Loucy (cell line): ENCODE results near the gene PIAS1.

Source experiments
- H2AFZ ChIP-seq: fragments of 200-600 bp; sonication (generic); 2 replicates; pipeline ENCODE4 v1.6.0; 2016; ENCODE audit warnings: antibody characterized with exemption, mild to moderate bottlenecking, low read length, moderate library complexity
- H3F3A ChIP-seq: fragments of 200-600 bp; 2 replicates; pipeline ENCODE4 v1.6.0; 2016; ENCODE audit warnings: antibody characterized with exemption, low read depth, mild to moderate bottlenecking
- H3K27me3 ChIP-seq: fragments of 200-600 bp; sonication (generic); 2 replicates; pipeline ENCODE4 v1.6.1; 2014; ENCODE audit warnings: low read length, mild to moderate bottlenecking; ENCODE audit not compliant: insufficient read depth, poor library complexity, severe bottlenecking
- H3K36me3 ChIP-seq: fragments of 200-600 bp; sonication (generic); 2 replicates; pipeline ENCODE4 v1.6.1; 2016; ENCODE audit warnings: low read length; ENCODE audit not compliant: insufficient read depth
- H3K4me1 ChIP-seq: fragments of 200-600 bp; sonication (generic); 2 replicates; pipeline ENCODE4 v1.5.1; 2014; ENCODE audit warnings: low read length, mild to moderate bottlenecking; ENCODE audit not compliant: insufficient read depth, poor library complexity, severe bottlenecking
- H3K4me2 ChIP-seq: fragments of 200-600 bp; sonication (generic); 2 replicates; pipeline ENCODE4 v1.6.0; 2014; ENCODE audit warnings: antibody characterized with exemption, low read length, low read depth, mild to moderate bottlenecking; ENCODE audit not compliant: poor library complexity, severe bottlenecking
- H3K4me3 ChIP-seq: fragments of 200-600 bp; sonication (generic); 2 replicates; pipeline ENCODE4 v1.5.1; 2014; ENCODE audit warnings: low read length, mild to moderate bottlenecking, mixed read lengths; ENCODE audit not compliant: poor library complexity, severe bottlenecking
- H3K79me2 ChIP-seq: fragments of 200-600 bp; sonication (generic); 2 replicates; pipeline ENCODE4 v1.6.1; 2014; ENCODE audit warnings: low read length; ENCODE audit not compliant: insufficient read depth
- H3K9ac ChIP-seq: fragments of 200-600 bp; sonication (generic); 2 replicates; pipeline ENCODE4 v1.6.0; 2014; ENCODE audit warnings: mild to moderate bottlenecking, low read depth, low read length, moderate library complexity; ENCODE audit not compliant: poor library complexity, severe bottlenecking
- H3K9me2 ChIP-seq: fragments of 200-600 bp; sonication (generic); replicated peaks from 2 replicates; pipeline ENCODE4 v1.6.1; 2016; ENCODE audit warnings: low read depth, low read length, mixed read lengths
- H3K9me3 ChIP-seq: fragments of 200-600 bp; sonication (generic); 2 replicates; pipeline ENCODE4 v1.6.1; 2014; ENCODE audit warnings: mild to moderate bottlenecking, antibody characterized with exemption, low read length, low read depth; ENCODE audit not compliant: insufficient read depth
- H4K20me1 ChIP-seq: fragments of 200-600 bp; sonication (generic); 2 replicates; pipeline ENCODE4 v1.6.0; 2014; ENCODE audit warnings: antibody characterized with exemption, low read length, mild to moderate bottlenecking; ENCODE audit not compliant: insufficient read depth, poor library complexity, severe bottlenecking
- EZH2phosphoT487 ChIP-seq: fragments of 200-600 bp; IDR thresholded peaks from 2 replicates; pipeline ENCODE4 v1.6.1; 2018; ENCODE audit warnings: antibody characterized with exemption, mild to moderate bottlenecking, moderate library complexity, borderline replicate concordance
- TF ChIP-seq, protein P1 (sequence below): fragments of 200-600 bp; sonication (generic); conservative IDR thresholded peaks from 2 replicates; pipeline ENCODE4 v1.5.1; 2014; ENCODE audit warnings: mild to moderate bottlenecking, antibody characterized with exemption, low read length

The PIAS1 gene

DNA sequence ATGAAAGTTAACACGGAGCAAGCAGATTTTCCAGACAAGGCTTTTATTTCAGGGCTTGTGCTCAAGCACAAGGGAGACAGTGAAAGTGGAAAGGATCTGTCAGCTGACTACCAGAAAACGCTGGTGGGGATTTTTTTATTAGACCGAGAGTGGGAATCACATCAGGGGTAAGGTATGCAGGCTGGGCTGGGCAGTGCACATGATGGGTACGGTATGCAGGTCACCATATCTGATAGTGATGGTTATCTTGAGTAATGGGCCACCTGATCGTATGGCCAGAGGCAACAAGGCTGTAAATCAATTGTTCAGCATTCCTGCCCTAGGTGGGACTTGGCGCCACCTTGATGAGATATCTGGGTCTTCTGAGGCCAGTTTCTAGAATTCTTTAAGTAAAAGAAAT lies 36.9 kb upstream of the PIAS1 start:
- Histone ChIP-seq H3K9me3 (no peaks in the 10 kb centered on the region), H3K27me3 (no peaks in the 10 kb centered on the region), H3K4me3 (no peak overlapping the region), H3K79me2 (no peaks in the 10 kb centered on the region), H3K9ac (no peak overlapping the region), H3K4me2 (no peak overlapping the region), H3F3A (no peaks in the 10 kb centered on the region), H4K20me1 (no peaks in the 10 kb centered on the region), H3K4me1 (peaks cover 5% of the 10 kb centered on the region), H3K36me3 (no peaks in the 10 kb centered on the region), H3K9me2 (no peaks in the 10 kb centered on the region), H2AFZ (no peak overlapping the region)
- TF ChIP-seq EZH2phosphoT487 = no peak
- TF ChIP-seq, protein P1, sequence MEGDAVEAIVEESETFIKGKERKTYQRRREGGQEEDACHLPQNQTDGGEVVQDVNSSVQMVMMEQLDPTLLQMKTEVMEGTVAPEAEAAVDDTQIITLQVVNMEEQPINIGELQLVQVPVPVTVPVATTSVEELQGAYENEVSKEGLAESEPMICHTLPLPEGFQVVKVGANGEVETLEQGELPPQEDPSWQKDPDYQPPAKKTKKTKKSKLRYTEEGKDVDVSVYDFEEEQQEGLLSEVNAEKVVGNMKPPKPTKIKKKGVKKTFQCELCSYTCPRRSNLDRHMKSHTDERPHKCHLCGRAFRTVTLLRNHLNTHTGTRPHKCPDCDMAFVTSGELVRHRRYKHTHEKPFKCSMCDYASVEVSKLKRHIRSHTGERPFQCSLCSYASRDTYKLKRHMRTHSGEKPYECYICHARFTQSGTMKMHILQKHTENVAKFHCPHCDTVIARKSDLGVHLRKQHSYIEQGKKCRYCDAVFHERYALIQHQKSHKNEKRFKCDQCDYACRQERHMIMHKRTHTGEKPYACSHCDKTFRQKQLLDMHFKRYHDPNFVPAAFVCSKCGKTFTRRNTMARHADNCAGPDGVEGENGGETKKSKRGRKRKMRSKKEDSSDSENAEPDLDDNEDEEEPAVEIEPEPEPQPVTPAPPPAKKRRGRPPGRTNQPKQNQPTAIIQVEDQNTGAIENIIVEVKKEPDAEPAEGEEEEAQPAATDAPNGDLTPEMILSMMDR = no peak

DNA sequence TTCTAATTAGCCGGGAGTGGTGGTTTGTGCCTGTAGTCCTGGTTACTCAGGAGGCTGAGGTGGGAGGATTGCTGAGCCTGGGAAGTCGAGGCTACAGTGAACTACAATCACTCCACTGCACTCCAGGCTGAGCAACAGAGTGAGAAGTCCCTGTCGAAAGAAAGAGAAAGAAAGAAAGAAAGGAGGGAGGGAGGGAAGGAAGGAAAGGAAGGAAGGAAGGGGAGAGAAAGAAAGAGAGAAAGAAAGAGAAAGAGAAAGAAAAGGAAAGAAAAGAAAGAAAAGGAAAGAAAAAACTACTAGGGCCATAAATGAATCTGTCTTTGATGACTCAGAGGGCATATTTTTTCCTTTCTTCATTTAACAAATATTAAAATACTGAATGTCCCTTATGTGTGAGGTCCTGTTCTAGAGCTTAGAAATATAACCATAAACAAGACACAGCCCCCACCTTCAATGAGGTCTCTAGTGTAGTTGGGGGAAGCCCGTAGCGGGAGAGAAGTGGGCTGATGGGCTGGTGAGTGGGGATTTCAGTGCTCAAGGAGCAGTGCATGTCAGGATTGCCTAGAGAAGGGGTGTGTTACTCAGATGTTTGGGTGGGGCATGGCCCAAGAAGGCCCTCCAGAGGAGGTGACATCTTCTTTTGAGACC lies 35.2 kb upstream of the PIAS1 start:
- peaks cover 5% of the 10 kb centered on the region for H3K4me1 ChIP-seq
- no peaks in the 10 kb centered on the region for H3K36me3 ChIP-seq
- no peaks in the 10 kb centered on the region for H3K9me3 ChIP-seq
- H3K27me3 ChIP-seq = no peaks in the 10 kb centered on the region
- no peak overlapping the region for H3K9ac ChIP-seq
- H4K20me1 ChIP-seq = no peaks in the 10 kb centered on the region
- no peak overlapping the region for H2AFZ ChIP-seq
- TF ChIP-seq, protein P1 = no peak
- no peak for TF ChIP-seq EZH2phosphoT487
- H3F3A ChIP-seq = no peaks in the 10 kb centered on the region
- H3K4me2 ChIP-seq = no peak overlapping the region
- H3K4me3 ChIP-seq = no peak overlapping the region
- H3K9me2 ChIP-seq = no peaks in the 10 kb centered on the region
- H3K79me2 ChIP-seq = no peaks in the 10 kb centered on the region

DNA sequence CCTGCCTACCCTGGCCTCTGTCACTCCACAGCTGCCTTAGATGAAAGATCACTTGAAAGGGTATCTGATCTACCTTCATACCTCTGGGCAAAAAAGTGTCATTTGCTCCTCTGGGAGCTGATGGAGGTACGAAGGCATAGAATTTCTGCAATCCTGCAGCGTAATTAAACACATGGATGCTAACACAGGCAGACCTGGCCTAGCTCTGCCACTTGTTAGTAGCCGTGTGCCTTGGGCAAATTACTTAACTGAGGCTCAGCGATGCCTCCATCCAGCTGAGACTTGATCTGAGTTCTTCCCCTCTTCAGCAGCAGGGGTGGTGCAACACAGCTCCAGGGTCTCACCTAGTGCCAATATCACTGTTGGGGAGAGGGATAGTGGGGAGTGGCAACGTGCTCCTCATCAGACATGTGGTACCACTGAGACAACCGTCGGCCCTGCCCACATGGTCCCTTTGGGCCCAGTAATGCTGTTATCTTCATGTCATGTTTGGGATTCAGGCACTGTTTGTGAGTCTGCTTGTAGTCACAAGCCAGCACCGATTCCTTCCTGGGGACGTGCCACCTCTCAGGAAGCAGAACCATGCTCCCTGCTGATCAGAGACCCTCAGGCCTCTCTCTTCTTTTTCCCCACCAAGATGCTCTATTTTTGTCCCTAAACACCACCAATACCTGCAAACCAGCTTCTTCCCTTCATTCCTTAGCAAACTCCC lies 34.1 kb upstream of the PIAS1 start:
- Histone ChIP-seq H2AFZ (no peak overlapping the region), H3K4me3 (no peak overlapping the region), H3K27me3 (no peaks in the 10 kb centered on the region), H3K4me2 (no peak overlapping the region), H3K9me3 (no peaks in the 10 kb centered on the region), H4K20me1 (no peaks in the 10 kb centered on the region), H3K9me2 (no peaks in the 10 kb centered on the region), H3K79me2 (no peaks in the 10 kb centered on the region), H3K4me1 (no peaks in the 10 kb centered on the region), H3K9ac (no peak overlapping the region), H3F3A (no peaks in the 10 kb centered on the region), H3K36me3 (no peaks in the 10 kb centered on the region)
- no peak for TF ChIP-seq EZH2phosphoT487
- TF ChIP-seq, protein P1 = no peak
